Peyer's patch (tissue), 4 donors: ENCODE data around the gene FUT8.

Experiments
- CTCF ChIP-seq, 6 experiments: fragments of 450-650 bp in 4 of 6; fragments of 200-600 bp in 2 of 6; sonication (generic) in 1 of 6; IDR thresholded peaks; one replicate each; pipeline ENCODE4 v1.5.1; 2017 to 2019; ENCODE audit warnings: antibody characterized with exemption in 6 of 6, mild to moderate bottlenecking in 3 of 6, moderate library complexity in 1 of 6
- POLR2A ChIP-seq, 2 donors: fragments of 450-650 bp; IDR thresholded peaks; one replicate each; pipeline ENCODE4 v1.5.1; 2017; ENCODE audit warnings: antibody characterized with exemption in 2 of 2, mild to moderate bottlenecking in 2 of 2, moderate library complexity in 2 of 2

- TF ChIP-seq CTCF (IDR thresholded peaks at IDR 0.05) = no peak
- TF ChIP-seq POLR2A (IDR thresholded peaks at IDR 0.05) = no peak
Measured at GRCh38 chr14:65373016-65373670, 39.4 kb upstream of the FUT8 start.
